Parathyroid adenoma (tissue), 2 donors: ENCODE data around the gene BMP6.

Source experiments
- H2AFZ ChIP-seq: fragments of 300-600 bp; sonication (generic); one replicate; pipeline ENCODE4 v1.7.0; 2017; ENCODE audit warnings: antibody characterized with exemption, mild to moderate bottlenecking
- H3K27ac ChIP-seq: fragments of 300-600 bp; sonication (generic); one replicate; pipeline ENCODE4 v1.7.0; 2017
- H3K27me3 ChIP-seq: fragments of 300-600 bp; sonication (generic); one replicate; pipeline ENCODE4 v1.7.0; 2017; ENCODE audit warnings: low read length; ENCODE audit not compliant: control insufficient read depth, insufficient read depth
- H3K36me3 ChIP-seq: fragments of 300-600 bp; sonication (generic); one replicate; pipeline ENCODE4 v1.7.0; 2017; ENCODE audit warnings: low read length; ENCODE audit not compliant: control insufficient read depth, insufficient read depth
- H3K4me1 ChIP-seq: fragments of 300-600 bp; sonication (generic); one replicate; pipeline ENCODE4 v1.7.0; 2017; ENCODE audit warnings: control low read depth
- H3K4me2 ChIP-seq: fragments of 300-600 bp; sonication (generic); one replicate; pipeline ENCODE4 v1.7.0; 2017; ENCODE audit warnings: low read length
- H3K4me3 ChIP-seq: fragments of 300-600 bp; sonication (generic); one replicate; pipeline ENCODE4 v1.7.0; 2017; ENCODE audit warnings: low read depth, low read length
- H3K79me2 ChIP-seq: fragments of 300-600 bp; sonication (generic); one replicate; pipeline ENCODE4 v1.7.0; 2017; ENCODE audit warnings: control low read depth
- H3K9ac ChIP-seq: fragments of 300-600 bp; sonication (generic); one replicate; pipeline ENCODE4 v1.7.0; 2017; ENCODE audit warnings: mild to moderate bottlenecking
- H3K9me3 ChIP-seq: fragments of 300-600 bp; sonication (generic); one replicate; pipeline ENCODE4 v1.7.0; 2017; ENCODE audit warnings: low read length; ENCODE audit not compliant: control insufficient read depth
- CTCF ChIP-seq: fragments of 300-600 bp; sonication (generic); IDR thresholded peaks from one replicate; pipeline ENCODE4 v1.7.0; 2017; ENCODE audit warnings: antibody characterized with exemption, mild to moderate bottlenecking
- donor health status: primary hyperparathyroidism.

The BMP6 gene

GRCh38 chr6:7868926-7869325 is 143.0 kb downstream of the BMP6 start:
- no peak overlapping the region for H2AFZ ChIP-seq
- H3K79me2 ChIP-seq: no peaks in the 10 kb centered on the region
- H3K9ac ChIP-seq: no peak overlapping the region
- no peaks in the 10 kb centered on the region for H3K4me1 ChIP-seq
- H3K4me2 ChIP-seq: no peak overlapping the region
- no peaks in the 10 kb centered on the region for H3K9me3 ChIP-seq
- no peak overlapping the region for H3K27ac ChIP-seq
- no peak overlapping the region for H3K4me3 ChIP-seq
- H3K36me3 ChIP-seq: no peaks in the 10 kb centered on the region
- no peak for TF ChIP-seq CTCF
- no peaks in the 10 kb centered on the region for H3K27me3 ChIP-seq

GRCh38 chr6:7878401-7878964 is 152.6 kb downstream of the BMP6 start:
- H3K9me3 ChIP-seq: no peaks in the 10 kb centered on the region
- no peak overlapping the region for H3K9ac ChIP-seq
- TF ChIP-seq CTCF: no peak
- H3K4me3 ChIP-seq: no peak overlapping the region
- no peaks in the 10 kb centered on the region for H3K79me2 ChIP-seq
- no peak overlapping the region for H2AFZ ChIP-seq
- no peak overlapping the region for H3K4me2 ChIP-seq
- no peaks in the 10 kb centered on the region for H3K4me1 ChIP-seq
- no peak overlapping the region for H3K27ac ChIP-seq
- H3K36me3 ChIP-seq: no peaks in the 10 kb centered on the region
- no peaks in the 10 kb centered on the region for H3K27me3 ChIP-seq

GRCh38 chr6:7879043-7879442 is 153.1 kb downstream of the BMP6 start:
- Histone ChIP-seq H2AFZ (no peak overlapping the region), H3K4me3 (no peak overlapping the region), H3K36me3 (no peaks in the 10 kb centered on the region), H3K9ac (no peak overlapping the region), H3K79me2 (no peaks in the 10 kb centered on the region), H3K27me3 (no peaks in the 10 kb centered on the region), H3K9me3 (no peaks in the 10 kb centered on the region), H3K27ac (no peak overlapping the region), H3K4me2 (no peak overlapping the region), H3K4me1 (no peaks in the 10 kb centered on the region)
- TF ChIP-seq CTCF: no peak

GRCh38 chr6:7879579-7879978 is 153.7 kb downstream of the BMP6 start:
- Histone ChIP-seq H3K9me3 (no peaks in the 10 kb centered on the region), H3K36me3 (no peaks in the 10 kb centered on the region), H3K4me1 (no peaks in the 10 kb centered on the region), H3K9ac (no peak overlapping the region), H3K4me2 (no peak overlapping the region), H3K27me3 (no peaks in the 10 kb centered on the region), H2AFZ (no peak overlapping the region), H3K27ac (no peak overlapping the region), H3K79me2 (no peaks in the 10 kb centered on the region), H3K4me3 (no peak overlapping the region)
- TF ChIP-seq CTCF: no peak

- H3K4me2 ChIP-seq: no peak overlapping the region
- no peaks in the 10 kb centered on the region for H3K79me2 ChIP-seq
- H3K36me3 ChIP-seq: no peaks in the 10 kb centered on the region
- H3K4me3 ChIP-seq: no peak overlapping the region
- H3K9me3 ChIP-seq: no peaks in the 10 kb centered on the region
- H3K27ac ChIP-seq: no peak overlapping the region
- H3K27me3 ChIP-seq: no peaks in the 10 kb centered on the region
- no peaks in the 10 kb centered on the region for H3K4me1 ChIP-seq
- H2AFZ ChIP-seq: no peak overlapping the region
- no peak for TF ChIP-seq CTCF
- no peak overlapping the region for H3K9ac ChIP-seq
Observed at GRCh38 chr6:7879980-7880717, 154.2 kb downstream of the BMP6 start.
